GM18517 (cell line): ENCODE measurements around the gene CHMP6.
"Not testable (repeated sequence)": the region's sequence is repeated elsewhere in the genome, so short reads cannot be mapped to it uniquely, and the experiment has no call there.

Experiments used
- ATAC-seq: cut with Tn5 transposase; IDR thresholded peaks from one replicate; pipeline ENCODE4 v1.9.1; 2021; ENCODE audit warnings: mild to moderate bottlenecking, moderate library complexity; ENCODE audit not compliant: unreplicated experiment

Gene CHMP6

GRCh38 chr17:81028506-81028858 is 36.8 kb downstream of the CHMP6 start:
- no peak for ATAC-seq

DNA sequence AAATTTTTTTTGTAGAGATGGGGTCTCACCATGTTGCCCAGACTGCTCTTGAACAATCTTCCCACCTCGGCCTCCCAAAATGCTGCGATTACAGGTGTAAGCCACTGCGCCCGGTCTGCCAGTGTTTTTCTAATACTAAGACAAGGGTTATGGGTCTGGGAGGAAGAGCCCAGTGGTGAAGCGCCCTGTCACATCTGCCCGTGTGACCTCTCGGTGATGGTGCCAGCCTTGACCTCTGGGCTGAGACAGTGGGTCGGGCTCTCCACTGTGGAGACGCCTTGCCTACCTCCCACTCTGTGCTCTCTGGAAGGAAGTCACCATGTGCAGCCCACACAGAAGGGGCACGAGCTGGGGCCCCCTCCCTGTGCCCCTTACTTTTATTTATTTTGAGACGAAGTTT is 38.2 kb downstream of the CHMP6 start:
- ATAC-seq: no peak

DNA sequence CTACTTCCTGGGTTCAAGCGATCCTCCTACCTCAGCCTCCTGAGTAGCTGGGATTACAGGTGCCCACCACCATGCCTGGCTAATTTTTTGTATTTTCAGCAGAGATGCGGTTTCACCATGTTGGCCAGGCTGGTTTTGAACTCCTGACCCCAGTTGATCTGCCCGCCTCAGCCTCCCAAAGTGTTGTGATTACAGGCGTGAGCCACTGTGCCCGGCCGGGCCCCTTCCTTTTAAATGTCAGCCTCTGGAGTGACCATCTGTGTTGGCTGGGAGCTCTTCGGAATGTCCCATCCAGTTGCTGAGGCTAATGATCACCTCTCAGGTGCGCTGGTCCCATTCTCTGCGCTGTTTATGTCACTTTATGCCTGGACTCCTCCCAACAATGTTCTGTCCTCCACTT is 38.7 kb downstream of the CHMP6 start:
- not testable (repeated sequence) for ATAC-seq

GRCh38 chr17:81030741-81031565 is 39.3 kb downstream of the CHMP6 start:
- ATAC-seq: no peak

GRCh38 chr17:81031566-81032550 is 40.2 kb downstream of the CHMP6 start:
- no peak for ATAC-seq

DNA sequence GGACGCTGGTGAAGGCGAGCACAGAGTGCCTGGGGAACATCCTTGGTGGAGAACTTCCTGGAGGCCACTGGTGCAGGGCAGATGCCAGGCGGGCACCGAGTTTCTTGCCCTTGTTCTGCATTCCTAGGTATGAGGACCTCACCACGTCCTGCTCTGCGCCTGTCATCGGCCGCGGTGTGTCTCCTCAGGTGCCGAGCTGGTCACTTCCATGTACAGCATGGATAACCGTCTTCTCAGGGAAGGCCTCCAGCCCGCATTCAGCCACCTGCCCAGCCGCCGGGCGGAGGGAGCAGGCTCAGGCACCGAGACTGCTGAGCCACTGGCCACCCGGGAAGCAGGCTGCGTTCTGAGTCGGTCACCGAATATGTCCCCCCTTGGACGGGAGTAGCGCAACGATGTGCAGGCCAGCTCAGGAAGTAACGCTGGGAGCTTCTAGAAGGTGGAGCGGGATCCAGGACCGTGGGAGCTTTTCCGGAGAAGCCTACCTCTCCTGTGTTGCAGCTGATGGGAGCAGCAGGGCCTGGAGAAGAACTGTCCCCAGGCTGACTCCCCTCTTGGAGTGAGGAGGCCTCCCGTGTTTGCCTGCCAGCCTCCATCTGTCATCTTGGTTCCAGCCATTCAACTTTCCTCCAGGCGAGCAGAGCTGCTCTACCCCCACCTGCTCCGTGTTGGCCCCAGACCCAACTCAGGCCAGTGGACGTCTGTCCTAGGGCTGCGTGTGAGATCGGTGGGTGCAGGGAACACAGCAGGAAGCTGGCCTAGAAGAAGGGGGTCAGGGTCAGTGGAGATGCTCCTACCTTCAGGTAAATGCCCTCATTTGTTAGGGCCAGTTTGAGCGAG is 41.2 kb downstream of the CHMP6 start:
- ATAC-seq: no peak

DNA sequence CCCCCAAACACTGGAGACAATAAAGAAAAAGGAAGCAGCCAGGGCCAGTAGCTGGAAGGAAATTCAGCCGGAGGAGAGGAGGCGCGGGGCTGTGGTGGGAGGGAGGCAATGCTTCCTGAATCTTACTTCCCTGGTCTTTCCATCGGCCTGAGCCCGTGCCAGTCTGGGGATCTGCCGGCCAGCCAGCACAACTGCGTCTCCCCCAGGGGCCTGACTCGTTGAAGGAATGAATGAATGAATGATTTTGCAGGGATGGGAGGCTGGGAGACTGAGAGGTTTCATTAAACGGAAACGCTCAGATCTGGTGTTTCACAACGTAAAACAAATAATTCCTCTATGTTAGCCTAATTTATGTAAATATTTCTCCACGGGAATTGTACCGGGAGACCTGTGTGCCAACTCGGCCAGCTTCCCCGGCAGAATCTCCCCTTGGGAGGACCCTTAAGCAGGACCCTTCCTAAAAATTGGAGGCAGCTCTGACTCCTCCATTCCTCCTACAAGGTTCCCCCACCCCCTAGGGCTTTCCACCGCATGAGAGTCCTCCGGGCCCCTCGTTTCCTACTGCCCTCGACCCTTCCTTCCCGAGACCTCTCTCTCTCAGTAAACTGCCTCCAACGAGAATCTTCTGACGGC is 42.0 kb downstream of the CHMP6 start:
- no peak for ATAC-seq

DNA sequence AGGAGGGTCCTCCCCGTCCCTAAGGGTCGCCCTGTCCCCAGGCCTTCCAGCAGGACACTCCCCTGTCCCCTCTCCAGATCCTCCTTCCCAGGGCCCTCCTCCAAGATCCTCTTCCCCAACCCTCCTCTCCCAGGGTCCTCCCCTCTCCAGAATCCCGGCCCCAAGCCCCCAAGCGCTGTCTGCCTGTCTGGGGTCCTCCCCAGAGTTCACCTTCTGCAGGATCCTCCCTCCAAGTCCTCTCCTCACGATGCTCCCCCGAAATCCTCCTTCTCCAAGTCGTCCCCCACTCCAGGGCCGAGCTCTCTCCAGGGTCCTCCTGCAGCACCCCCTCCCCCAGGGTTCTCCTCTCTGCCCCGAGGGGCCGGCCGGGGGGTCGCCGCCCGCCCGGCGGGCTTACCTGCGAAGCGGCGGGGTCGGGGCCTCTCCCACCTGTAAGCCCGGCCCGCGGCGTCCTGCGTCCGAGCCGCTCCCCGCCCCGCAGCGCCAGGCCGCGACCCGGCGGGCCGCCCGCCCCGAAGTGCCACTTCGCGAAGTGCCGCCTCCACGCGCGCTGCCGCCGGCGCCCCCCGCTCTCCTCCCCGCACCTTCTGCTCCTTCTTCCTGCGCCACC is 42.6 kb downstream of the CHMP6 start:
- no peak for ATAC-seq

- ATAC-seq: peak; percentile 56
Observed at GRCh38 chr17:81034779-81035520, 43.3 kb downstream of the CHMP6 start, which contains the start of gene BAIAP2. BAIAP2 (plus strand) TSS chr17:81035151; CDS start chr17:81035255, 104 bp downstream.

- ATAC-seq: peak; percentile 26
Observed at GRCh38 chr17:81035521-81036196, 44.0 kb downstream of the CHMP6 start.

DNA sequence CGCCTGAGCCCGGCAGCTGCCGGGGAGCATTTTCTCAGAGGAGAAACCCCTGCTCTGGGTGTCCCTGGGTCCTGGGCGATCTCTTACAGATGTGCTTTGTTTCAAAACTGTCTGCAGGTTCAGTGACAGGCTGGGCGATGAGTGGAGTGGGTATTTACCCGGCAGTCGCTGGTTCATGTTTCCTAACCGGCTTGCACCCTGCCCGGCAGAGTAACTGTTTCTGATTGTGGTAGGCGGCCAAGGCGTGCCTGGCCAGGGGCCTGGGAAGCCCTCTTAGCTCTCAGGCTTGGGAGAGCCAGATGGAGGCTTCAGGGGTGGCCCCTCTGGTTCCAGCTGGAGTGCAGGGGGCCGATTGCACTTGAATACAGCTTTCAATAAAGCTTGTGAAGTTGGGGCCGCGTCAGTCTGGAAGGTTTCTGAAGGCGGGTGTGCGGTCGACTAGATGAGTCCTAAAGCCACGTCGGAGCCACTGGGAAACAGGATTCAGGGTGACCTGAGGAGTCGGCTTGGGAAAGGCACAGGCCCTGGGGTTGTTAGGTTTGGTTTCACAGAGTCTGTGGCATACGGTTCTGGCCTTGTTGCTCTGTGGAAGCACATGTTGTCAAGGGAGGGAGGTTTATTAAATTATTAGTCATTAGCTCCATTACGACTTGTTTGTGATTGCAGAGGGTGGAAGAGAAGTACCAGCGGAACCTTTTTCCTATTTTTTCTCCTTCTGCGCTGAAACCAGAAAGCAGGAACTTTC is 44.7 kb downstream of the CHMP6 start:
- ATAC-seq: no peak

DNA sequence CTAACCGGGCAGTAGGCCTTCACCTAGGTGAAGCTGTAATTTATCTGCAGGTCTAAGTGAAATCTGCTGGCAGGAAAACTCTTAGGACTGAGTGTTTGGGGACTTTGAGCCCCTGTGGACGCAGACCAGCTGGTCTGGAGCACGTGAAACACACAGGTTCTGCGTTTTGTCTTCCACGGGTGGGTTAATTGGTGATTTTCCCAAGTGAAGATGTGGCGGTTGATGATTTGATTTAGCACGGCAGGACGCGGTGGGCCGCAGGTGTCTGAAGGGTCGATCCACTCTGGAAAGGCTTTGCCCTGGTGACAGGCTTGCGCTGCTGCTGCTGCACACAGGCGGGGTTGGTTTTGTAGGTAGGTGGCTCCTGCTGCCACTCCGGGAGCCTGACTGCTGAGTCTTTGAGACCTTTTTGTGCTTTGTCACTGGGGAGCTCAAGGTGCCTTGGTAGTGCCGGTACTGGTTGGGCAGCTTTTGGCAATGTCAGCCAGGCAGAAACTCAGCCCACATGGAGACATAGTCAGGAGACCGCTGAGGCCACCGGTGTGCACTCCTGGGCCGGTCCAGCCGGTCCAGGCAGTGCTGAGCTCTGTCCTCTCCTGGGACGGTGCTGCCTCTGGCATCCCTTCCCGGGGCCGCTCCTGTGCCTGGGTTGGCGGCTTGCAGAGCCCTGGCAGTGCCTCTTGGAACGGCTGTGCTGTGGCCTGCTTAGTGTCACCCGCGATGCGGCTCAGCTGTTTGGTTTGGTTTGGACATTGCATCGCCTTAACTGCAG is 45.6 kb downstream of the CHMP6 start:
- ATAC-seq: no peak

DNA sequence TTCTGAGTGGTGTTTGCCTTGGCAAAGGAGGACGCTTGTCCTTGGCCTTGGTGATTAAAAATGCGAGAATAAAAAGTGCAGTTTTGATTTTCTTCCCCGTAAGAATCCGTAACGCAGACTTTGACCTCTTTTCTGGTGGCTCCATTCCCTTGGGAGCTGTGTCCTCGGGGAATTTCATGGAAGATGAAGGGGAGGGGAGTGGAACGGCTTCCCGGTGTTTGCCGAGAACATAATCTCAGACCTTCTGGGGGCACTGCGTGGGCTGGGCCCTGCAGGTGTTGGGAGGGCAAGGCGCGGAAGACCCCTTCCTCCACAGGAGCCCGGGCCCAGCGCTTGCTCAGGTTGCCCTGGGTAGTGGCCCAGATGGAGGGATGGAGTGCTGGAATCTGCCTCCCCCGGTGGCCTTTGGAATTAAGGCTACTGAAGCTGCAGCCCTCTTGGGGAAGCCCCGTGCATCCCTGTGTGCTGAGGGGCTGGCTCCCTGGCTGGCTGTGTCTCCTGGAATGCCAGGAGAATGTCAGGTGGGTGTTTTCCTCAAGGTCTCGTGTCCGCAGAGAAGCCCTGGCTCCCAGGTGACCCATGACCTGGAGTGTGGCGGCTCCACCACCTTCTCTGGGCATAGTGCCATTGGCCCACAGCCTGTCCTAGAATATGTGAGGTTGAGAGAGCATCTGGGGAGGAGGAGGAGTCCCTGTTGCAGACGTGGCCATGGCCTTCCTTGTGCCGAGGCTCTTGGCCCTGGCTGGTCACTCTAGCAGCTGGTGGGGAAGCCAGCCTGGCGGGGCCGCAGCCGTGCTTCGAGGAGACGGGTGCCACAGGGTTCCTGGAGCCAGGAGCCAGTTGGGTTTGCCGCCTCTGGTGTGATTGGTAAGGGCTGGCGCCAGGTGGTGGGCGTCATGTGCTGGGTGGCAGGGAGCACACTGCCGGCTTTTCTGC is 46.4 kb downstream of the CHMP6 start:
- no peak for ATAC-seq

DNA sequence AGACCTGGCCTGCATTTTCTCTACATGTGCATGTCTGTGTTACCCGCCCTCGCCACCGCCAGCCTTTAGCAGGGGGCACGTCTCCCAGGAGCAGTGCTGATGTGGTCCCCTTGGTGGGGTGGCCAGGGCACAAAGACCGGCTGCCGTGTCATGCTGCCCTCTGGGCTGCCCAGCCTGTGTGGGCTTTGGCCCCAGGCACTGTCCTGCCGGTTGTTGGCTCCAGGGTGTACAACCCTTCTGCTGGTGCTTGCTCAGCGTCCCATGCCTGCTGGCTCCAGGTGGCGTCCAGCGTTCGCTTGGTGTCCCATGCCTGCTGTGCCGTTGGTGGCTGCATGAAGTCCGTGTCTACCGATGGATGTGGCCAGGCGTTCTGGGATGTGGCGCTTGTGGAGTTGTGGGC is 47.5 kb downstream of the CHMP6 start:
- ATAC-seq: no peak

GRCh38 chr17:81039854-81040758 is 48.5 kb downstream of the CHMP6 start:
- no peak for ATAC-seq
